NOMO-1 treated with DMSO at 0.1 percent for 48 hours (cell line): ENCODE data around the gene CPD.

Source experiments
- DNase-seq: peaks from one replicate; lab custom pipeline; 2025; ENCODE audit not compliant: unreplicated experiment; lab: John Stamatoyannopoulos, UW

CPD gene

DNA sequence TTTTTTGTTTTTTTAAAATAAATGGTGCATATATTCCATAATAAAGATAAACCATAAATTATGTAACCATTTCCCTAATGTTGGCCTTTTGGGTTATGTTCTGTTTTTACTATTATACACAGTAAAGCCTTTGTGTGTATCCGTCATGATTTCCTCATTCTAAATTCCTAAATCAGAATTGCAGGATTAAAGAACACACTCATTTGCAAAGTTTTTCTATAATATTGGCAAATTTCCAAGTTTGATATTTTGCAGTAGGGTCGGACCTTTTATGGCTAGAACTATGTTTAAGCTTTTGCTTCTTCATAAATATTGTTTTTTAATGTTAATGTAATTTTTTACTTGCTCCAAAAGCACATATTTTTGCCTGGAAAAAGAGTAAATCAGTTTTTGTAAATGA, 115.1 kb downstream of the CPD start:
- DNase-seq = no peak

DNA sequence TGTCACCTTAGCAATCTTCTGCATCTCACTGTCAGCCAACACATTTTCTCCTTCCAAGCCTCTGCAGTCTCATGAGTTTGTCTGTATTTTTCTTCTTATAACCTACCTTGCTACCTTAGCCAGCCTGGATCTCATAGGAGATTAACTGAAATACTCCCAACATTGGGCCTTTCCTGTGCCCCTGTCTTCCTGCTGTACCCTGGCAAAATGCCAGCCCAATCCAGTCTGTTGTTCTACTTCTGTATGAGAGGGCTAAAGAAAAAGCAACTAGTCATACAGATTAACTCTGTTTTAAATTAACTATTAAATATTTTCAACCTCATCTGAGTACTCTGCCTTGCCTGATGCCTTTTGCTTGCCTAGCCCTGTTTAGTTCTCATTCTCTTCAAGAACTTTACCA, 116.9 kb downstream of the CPD start:
- no peak for DNase-seq

DNA sequence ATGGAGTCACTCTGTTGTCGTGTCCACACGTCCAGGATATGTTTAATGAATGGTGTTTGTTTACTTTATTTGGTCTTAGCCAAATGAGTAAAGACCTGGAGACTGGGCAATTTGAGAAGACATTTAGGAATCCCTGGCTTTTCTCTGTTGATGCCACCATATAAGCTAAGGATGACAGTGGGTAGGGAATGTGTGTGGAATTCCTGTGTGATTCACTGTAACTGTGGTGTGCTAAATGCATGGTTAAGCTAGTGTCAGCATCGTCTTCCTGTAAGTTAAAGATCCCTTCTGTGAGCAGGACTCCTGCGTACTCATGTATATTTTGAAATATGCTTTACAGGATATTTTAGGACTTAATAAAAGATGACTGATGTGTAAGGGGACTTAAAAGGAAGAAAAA, 124.8 kb downstream of the CPD start:
- DNase-seq = no peak

DNA sequence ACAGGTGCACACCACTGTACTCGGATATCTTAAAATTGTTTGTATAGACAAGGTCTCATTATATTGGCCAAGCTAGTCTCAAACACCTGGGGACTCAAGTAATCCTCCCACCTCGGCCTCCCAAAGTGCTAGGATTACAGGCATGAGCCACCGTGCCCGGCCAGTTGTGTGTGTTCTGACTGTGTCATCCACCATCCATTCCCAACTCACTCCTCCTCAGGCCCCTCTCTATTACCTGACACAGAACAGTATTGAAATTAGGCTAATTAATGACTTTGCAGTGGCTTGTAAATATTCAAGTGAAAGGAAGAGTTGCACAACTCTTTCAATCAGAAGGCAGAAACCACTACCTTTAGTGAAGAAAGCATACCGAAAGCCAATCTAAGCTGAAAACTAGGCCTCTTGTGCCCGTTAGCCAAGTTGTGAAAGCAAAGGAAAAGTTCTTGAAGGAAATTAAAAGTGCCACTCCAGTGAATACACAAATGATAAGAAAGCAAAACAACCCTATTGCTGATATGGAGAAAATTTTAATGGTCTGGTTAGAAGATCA, 127.2 kb downstream of the CPD start:
- no peak for DNase-seq

DNA sequence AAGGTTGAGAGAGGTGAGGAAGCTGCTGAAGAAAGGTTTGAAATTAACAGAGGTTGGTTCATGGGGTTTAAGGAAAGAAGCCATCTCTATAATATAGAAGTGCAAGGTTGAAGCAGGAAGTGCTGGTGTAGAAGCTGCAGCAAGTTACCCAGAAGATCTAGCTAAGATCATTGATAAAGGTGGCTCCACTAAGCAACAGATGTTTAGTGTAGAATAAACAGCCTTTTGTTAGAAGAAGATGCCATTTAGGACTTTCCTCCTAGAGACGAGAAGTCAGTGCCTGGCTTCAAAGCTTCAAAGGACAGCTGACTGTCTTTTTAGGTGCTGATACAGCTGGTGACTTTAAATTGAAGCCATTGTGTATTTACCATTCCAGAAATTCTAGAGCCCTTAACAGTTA, 127.8 kb downstream of the CPD start:
- no peak for DNase-seq

DNA sequence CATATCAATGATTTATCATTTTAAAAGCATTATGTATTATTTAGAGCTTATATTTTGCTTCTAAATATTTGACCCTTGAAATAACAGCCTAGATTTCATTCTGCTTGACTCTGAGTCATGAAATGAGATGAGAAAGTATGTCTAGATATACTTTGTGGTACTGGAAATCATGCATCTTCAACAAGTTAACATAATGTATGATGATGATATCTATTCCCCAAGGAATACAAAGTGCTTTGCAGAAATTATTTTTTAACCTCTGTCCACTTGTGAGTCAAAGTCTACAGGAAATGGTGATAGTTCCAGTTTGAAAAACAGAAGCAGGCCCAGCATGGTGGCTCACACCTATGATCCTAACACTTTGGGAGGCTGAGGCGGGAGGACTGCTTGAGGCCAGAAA, 134.6 kb downstream of the CPD start:
- no peak for DNase-seq

DNA sequence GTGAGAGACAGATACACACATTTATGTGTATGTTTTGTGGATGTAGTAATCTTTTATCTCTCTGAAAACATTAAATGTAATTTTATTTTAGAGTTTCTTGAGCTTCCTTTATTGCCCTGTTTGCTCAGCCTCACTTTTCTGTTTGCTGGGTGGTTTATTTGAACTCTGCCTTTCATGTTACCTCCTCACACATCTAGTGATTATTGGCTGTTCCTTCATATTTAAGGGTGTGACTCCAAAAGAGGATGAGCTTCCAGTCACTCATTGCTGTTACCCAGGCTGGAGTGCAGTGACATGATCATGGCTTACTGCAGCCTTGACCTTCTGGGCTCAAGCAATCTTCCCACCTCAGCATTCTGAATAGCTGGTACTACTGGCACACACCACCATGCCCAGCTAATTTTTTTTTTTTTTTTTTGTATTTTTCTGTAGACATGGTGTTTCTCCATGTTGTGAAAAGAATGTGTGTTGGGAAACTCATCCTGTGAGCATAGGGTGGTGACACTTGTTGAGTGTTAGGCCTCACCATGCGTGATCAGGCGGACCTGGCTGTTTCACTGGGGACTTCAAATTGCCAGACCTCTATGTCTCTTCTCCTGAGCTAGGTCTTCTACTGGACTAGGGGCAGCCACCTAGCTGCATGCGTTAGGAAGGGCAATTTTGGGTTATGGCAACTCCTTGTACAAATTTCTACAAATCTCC, 136.3 kb downstream of the CPD start:
- no peak for DNase-seq

DNA sequence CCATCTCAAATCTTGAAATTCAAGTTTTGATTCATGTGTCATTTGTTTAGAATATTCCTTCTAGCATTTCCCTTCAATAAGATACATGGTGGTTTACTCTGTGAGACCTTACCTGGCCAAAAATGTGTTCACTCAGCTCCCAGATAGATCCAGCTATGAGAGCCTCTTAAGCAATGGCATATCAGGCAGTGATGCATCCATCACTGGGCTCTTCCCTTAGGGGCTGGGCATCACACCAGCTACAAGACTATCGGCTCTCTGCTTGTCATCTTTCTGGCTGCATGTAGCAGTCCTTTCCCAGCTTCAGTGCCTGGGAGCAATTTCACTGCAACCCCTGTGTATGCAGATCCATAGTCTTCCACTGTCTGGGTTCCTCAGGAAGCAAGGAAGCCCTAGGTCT, 139.1 kb downstream of the CPD start:
- no peak for DNase-seq

DNA sequence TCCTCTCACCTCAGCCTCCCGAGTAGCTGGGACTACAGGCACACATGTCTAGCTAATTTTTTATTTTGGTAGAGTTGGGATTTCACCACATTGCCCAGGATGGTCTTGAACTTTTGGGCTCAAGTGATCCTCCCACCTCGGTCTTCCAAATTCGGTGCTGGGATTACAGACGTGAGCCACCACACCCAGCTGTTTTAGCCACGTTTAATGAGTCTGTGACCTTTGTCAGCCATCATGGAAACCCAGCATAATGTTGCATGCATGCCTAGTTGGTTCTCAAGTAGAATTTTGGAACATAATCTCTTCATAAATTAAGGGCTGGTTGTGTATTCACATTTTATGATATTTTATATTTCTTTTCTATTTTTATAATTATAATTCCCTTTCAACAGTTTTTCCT, 140.4 kb downstream of the CPD start:
- DNase-seq = no peak
